RWPE2 (cell line): ENCODE results near the gene NAPB.

Source experiments
- ATAC-seq: fragments of 200-7000 bp; cut with Tn5 transposase; 3 replicates; pipeline ENCODE4 v1.9.1; 2021; ENCODE audit warnings: low read depth
- DNase-seq: peaks from one replicate; pipeline ENCODE4 v3.0.0-alpha.2; 2020; ENCODE audit warnings: low spot score
- H3K27ac ChIP-seq: fragments of 450-650 bp; 2 replicates; pipeline ENCODE4 v1.5.1; 2017; ENCODE audit warnings: mild to moderate bottlenecking; ENCODE audit not compliant: poor library complexity, severe bottlenecking
- H3K27me3 ChIP-seq: fragments of 250-450 bp; sonication (Bioruptor Pico); 2 replicates; pipeline ENCODE4 v1.5.1; 2021; ENCODE audit warnings: mild to moderate bottlenecking, moderate library complexity; ENCODE audit not compliant: insufficient read depth, poor library complexity, severe bottlenecking
- H3K36me3 ChIP-seq: fragments of 250-450 bp; sonication (Bioruptor Pico); 2 replicates; pipeline ENCODE4 v1.5.1; 2020; ENCODE audit warnings: low read depth, mild to moderate bottlenecking, moderate library complexity
- H3K4me1 ChIP-seq: fragments of 250-450 bp; sonication (Bioruptor Pico); 2 replicates; pipeline ENCODE4 v1.5.1; 2021; ENCODE audit warnings: mild to moderate bottlenecking, moderate library complexity; ENCODE audit not compliant: insufficient read depth, poor library complexity, severe bottlenecking
- H3K4me3 ChIP-seq: fragments of 250-450 bp; sonication (Bioruptor Pico); 2 replicates; pipeline ENCODE4 v1.5.1; 2021; ENCODE audit warnings: mild to moderate bottlenecking, moderate library complexity; ENCODE audit not compliant: severe bottlenecking
- H3K9me3 ChIP-seq: fragments of 250-450 bp; sonication (Bioruptor Pico); 2 replicates; pipeline ENCODE4 v1.5.1; 2021; ENCODE audit warnings: mild to moderate bottlenecking, moderate library complexity; ENCODE audit not compliant: severe bottlenecking
- TF ChIP-seq, protein P1 (sequence below): fragments of 450-650 bp; IDR thresholded peaks from one replicate; pipeline ENCODE4 v1.5.1; 2017; ENCODE audit warnings: mild to moderate bottlenecking, moderate library complexity; ENCODE audit not compliant: poor library complexity, severe bottlenecking

The NAPB gene

DNA sequence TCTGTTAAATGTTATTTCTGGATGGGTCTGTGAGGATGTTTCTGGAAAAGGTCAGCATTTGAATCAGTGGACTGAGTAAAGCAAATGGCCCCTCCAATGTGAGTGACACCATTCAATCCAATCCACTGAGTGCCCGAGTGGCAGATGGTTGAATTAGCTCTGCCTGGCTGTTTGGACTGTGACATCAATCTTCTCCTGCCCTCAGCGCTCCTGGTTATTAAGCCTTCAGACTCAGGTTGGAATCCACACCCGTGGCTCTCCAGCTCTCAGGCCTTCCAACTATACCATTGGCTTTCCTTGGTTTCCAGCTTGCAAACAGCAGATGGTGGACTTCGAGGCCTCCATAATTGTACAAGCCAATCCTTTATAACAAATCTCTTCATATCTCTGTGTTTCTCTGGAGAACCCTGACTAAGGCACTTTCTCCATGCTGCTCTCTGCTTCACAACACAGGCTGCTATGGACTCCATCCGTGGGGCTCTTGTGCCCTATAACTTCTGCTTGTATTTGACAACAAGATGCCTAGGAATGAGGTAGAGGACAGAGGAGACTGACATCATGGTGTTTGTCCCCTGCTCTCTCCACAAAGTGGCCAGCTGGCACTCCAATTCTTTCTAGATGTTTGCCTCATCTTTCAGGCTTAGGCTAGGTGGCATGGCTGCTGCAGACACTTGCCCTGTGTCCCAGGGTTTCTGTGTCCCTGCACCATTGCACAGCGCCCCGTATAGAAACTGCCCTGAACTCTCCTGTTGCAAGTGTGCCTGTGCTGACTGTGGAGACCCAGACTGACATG is 13.4 kb upstream of the NAPB start:
- no peak for ATAC-seq
- TF ChIP-seq, protein P1, sequence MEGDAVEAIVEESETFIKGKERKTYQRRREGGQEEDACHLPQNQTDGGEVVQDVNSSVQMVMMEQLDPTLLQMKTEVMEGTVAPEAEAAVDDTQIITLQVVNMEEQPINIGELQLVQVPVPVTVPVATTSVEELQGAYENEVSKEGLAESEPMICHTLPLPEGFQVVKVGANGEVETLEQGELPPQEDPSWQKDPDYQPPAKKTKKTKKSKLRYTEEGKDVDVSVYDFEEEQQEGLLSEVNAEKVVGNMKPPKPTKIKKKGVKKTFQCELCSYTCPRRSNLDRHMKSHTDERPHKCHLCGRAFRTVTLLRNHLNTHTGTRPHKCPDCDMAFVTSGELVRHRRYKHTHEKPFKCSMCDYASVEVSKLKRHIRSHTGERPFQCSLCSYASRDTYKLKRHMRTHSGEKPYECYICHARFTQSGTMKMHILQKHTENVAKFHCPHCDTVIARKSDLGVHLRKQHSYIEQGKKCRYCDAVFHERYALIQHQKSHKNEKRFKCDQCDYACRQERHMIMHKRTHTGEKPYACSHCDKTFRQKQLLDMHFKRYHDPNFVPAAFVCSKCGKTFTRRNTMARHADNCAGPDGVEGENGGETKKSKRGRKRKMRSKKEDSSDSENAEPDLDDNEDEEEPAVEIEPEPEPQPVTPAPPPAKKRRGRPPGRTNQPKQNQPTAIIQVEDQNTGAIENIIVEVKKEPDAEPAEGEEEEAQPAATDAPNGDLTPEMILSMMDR, result no peak
- DNase-seq, result no peak
- Histone ChIP-seq H3K9me3 (no peaks in the 10 kb centered on the region), H3K27ac (no peak overlapping the region), H3K27me3 (no peaks in the 10 kb centered on the region), H3K4me3 (no peak overlapping the region), H3K4me1 (no peaks in the 10 kb centered on the region), H3K36me3 (no peaks in the 10 kb centered on the region)

DNA sequence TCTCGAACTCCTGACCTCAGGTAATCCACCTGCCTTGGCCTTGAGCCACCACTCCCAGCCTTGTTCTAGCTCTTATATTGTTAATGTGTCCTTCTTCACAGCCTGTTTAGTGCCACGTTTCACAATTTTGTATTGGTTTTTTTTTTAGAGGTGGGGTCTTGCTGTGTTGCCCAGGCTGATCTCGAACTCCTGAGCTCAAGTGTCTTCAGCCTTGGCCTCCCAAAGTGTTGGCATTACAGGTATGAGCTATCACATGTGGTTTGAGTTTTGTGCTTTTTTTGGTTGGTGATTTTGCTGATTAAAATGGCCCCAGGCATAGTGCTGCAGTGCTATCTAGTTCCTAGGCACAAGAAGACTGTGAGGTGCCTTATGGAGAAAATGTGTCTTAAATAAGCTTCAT is 12.3 kb upstream of the NAPB start:
- Histone ChIP-seq H3K9me3 (no peaks in the 10 kb centered on the region), H3K4me1 (no peaks in the 10 kb centered on the region), H3K27ac (no peak overlapping the region), H3K4me3 (no peak overlapping the region), H3K36me3 (no peaks in the 10 kb centered on the region), H3K27me3 (no peaks in the 10 kb centered on the region)
- TF ChIP-seq, protein P1, result no peak
- no peak for ATAC-seq
- no peak for DNase-seq

DNA sequence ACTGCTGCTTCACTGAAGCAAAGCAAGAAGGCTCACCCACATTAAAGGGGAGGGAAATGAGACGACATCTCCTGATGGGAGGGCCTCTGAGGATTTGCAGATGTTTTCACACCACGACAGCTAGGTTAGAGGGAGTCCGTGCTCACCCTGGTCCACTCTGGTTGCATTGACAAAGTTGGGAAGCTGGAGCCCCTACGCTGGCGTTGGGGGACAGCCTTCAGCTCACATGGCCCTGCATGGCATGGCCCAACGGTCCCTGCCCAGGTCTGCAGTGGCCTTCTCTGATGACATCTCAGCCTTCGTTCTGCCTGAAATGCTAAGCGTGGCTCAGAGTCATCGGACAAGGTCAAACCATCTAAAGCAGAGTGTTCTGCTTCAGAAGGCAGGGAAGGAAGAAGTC is 3.8 kb upstream of the NAPB start:
- no peak for DNase-seq
- H3K9me3 ChIP-seq, result no peaks in the 10 kb centered on the region
- no peaks in the 10 kb centered on the region for H3K27me3 ChIP-seq
- no peak for ATAC-seq
- peaks cover 2% of the 10 kb centered on the region for H3K4me1 ChIP-seq
- no peak overlapping the region for H3K4me3 ChIP-seq
- no peak overlapping the region for H3K27ac ChIP-seq
- TF ChIP-seq, protein P1, result no peak
- H3K36me3 ChIP-seq, result no peaks in the 10 kb centered on the region

DNA sequence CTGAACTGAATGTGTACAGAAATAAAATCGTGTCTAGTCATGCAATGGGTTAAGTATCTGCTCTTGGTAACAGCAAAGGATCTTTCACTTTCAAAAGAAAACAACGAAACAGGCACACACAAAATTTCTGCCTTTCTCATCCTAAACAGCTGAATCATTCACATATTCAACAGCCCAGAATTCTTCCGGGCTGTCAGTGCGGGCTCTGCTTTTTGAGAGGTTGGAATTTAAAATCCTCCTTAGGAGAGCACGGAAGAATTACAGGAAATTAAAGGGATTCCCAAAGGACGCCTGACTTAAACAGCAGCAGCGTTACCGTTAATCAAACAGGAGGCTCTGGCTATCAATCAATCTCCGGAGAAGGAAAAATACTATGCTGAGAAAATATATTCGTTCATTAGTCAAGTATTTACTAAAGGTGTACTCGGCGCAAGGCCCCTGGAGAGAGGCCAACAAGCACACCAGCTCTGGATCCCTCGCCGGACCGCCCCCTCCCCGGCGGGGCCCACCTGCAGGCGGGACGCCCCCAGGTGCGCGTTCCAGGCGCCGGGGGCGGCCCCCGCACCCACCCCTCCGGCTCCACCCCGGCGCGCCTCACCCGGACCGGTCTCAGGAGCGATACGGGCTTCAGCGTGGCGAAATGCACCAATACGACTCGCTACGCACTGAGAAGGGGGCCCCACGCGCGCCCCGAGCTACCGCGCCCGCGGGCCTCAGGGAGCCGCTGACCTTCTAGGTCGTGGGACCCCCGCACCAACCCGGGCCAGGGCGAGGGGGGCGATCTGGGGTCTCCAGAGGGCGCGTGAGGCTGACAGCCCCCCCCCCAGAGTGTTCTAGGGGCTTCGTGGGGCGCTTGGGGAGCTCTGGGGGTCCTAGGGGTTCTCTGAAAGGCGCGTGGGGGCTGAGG is 1.0 kb downstream of the NAPB start:
- Histone ChIP-seq H3K36me3 (no peaks in the 10 kb centered on the region), H3K9me3 (no peaks in the 10 kb centered on the region), H3K27ac (peak overlapping the region; percentile 78), H3K4me1 (peaks cover 4% of the 10 kb centered on the region), H3K27me3 (no peaks in the 10 kb centered on the region), H3K4me3 (peak overlapping the region; percentile 88)
- DNase-seq (no peak), ATAC-seq (peak; percentile 28)
- TF ChIP-seq, protein P1, result no peak
